HG02588 (cell line): ENCODE data around the gene KRT86.
"Not testable (repeated sequence)": the region's sequence is repeated elsewhere in the genome, so short reads cannot be mapped to it uniquely, and the experiment has no call there.

ENCODE experiments used
- ATAC-seq: cut with Tn5 transposase; IDR thresholded peaks from one replicate; pipeline ENCODE4 v1.9.1; 2021; ENCODE audit warnings: mild to moderate bottlenecking, moderate library complexity; ENCODE audit not compliant: unreplicated experiment

The KRT86 gene

DNA sequence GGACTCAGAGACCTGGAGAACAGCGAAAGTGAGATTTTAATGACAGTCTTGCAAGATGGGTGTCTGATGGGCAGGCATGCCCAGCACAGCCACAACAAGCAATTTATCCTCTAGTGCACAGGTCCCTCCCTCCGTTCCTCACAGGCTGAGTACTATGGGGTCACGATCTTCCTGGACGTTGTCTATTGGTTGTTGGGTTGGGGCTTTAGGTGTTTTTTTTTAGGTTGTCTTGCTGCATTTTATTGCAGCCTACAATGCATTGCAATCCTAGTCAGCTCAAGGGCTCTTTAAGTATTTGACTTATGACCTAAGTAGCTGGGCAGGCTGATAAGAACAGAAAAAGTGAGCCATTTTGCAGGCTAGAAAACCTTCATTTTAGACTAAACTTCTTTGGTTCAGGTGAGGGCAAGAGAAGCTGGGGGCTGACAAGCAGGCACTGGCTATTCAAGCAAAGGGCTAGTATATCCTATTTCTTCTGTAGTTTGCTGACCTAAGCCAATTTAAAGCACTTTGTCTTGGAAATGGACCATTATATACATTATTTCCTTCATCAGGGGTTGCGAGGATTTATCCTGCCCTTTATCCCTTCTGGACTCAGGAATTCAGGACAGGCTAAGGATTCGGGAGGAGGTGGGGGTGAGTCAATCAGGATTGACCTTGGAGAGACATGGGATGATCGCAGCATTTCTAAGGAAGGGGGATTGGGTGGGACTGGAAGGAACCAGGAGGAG, 35.4 kb upstream of the KRT86 start:
- ATAC-seq: no peak

DNA sequence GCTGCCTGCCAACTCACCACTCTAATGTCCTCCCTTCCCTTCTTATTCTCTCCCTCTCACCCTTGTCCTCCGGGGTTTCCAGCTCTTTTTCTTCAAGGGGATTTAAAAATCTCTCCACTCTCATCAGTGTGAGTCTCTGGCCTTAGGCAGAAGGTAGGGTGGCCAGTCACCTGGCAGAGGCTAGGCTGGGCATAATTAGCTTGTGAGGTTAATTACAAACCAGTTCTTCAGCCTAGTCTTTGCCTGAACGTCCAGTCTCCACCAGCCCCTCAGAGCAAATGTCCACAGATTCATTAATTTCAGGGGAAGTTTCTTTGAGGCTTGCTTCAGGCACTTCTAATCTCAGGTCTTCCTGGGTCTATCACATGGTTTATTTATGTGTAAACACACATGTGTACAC, 34.7 kb upstream of the KRT86 start:
- no peak for ATAC-seq

DNA sequence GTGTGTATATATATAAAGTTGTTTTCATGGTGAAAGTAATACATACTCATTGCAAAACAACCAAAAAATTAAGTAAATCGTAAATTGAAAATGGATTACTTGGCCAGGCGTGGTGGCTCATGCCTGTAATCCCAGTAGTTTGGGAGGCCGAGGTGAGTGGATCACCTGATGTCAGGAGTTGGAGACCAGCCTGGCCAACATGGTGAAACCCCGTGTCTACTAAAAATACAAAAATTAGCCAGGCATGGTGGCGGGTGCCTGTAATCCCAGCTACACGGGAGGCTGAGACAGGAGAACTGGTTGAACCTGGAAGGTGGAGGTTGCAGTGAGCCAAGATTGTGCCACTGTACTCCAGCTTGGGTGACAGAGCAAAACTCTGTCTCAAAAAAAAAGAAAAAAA, 34.2 kb upstream of the KRT86 start:
- ATAC-seq: not testable (repeated sequence)

DNA sequence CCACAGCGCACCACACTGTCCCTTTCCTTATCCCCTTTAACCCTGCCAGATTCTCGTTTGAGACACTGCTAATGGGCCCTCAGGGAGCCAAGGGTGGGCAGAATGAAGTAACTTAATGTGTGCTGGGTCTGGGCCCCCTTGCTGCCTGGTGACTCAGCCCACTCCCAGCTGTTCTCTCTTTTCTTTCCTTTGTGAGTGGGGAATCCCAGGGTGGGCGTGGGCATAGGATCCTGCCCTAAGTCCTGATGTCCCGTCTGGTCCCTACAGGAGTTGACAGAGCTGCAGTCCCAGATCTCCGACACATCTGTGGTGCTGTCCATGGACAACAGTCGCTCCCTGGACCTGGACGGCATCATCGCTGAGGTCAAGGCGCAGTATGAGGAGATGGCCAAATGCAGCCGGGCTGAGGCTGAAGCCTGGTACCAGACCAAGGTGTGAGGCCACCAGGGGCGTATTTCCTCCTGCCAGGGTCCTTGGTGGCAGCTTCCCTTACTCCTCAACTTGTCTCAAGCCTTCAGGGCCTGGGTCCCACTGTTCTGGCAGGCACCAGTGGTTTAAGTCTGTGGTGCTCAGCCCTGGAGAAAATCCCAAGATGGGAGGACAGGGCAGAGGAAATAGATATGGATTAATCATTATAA, 33.1 kb upstream of the KRT86 start:
- no peak for ATAC-seq

DNA sequence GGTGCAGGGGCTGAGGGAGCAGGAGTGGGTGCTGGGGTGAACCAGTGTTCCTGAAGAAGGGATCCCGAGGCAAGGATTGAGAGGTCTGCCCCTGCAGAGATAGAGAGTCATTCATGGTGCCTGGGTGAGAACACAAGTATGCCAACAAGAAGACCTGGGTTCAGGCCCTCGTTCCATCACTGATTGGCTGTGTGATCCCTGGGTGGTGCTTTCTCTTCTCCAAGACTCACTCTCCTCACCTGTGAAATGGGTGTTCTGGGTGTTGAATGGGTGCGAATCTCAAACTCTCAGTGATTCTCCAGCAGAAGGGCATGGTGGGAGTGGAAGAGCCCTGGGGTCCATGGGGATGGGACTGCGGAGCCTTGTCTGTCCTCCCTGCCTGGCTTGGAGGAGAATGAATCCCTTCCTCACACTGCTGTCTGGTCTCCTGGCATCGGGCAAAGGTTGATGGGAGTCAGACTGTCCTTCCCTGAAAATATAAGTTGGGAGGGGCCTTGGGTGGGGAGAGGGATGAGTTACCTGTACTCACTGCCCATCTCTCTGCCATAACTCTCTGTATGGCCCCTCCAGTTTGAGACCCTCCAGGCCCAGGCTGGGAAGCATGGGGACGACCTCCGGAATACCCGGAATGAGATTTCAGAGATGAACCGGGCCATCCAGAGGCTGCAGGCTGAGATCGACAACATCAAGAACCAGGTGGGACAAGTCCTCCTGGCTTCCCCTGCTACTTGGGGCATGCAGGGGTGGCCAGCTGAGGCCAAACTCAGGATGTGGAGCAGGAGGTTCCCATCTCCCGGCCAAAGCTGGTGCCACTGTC, 31.8 kb upstream of the KRT86 start:
- no peak for ATAC-seq

DNA sequence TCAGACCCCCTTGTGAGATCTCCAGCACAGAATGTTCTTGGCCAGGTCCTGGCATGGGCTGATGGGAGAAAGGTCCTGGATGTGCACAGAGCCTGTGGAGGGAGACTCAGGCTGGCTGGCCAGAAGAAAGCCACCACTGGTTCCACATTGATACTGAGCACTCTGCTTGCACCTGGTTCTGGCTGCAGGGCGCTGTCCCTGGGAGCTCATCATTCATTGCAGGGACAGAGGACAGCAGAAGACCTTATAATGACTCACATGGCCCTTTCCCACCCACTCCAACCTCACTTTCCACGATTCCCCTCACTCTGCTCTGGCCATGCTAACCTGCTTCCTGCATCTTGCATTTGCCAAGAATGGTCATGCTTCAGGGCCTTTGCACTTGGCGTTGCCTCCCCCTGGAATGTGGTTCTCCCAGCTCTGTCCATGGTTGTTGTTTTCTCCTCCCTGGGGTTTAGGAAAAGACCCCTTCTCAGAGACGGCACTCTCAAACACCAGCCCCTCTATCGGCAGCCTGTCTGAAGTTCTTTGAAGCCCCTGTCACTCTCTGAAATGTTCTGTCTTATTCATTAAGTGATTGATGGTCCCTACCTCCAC, 31.1 kb upstream of the KRT86 start:
- ATAC-seq: no peak

DNA sequence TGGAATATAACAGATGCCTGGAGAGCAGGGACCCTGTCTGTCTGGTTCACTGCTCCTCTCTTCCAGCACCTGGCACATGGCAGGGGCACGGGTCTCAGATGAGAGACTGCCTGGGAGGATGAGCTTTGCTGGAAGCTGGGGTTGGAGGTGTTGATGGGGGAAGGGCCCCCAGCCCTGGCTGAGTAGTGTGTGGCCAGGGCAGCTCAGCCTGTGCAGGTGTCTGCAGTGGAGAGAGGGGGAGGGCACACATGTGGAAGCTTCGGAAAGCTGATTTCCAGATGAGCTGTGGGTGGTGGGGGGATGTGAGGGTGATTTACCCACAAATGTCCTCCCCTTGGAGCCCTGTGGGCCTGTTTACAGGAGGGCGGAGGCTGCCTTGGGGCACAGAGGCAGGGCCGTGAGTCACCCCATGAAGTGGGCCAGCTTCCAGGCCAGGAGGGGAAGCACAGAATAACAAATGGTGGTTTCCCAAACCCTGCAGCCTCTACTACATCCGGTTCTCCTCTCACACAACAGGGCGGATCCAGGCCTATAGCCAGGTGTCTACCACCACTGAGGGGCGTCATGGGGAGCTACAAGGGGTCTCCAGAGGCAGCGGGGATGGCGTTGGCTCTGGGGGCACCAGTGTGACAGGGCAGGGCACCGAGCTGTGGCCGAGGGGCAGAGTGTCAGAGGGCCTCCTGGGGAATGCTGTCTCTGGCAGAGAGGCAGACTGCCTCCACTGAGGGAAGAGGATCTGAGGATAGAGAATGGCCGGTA, 30.4 kb upstream of the KRT86 start:
- peak; percentile 93 for ATAC-seq

DNA sequence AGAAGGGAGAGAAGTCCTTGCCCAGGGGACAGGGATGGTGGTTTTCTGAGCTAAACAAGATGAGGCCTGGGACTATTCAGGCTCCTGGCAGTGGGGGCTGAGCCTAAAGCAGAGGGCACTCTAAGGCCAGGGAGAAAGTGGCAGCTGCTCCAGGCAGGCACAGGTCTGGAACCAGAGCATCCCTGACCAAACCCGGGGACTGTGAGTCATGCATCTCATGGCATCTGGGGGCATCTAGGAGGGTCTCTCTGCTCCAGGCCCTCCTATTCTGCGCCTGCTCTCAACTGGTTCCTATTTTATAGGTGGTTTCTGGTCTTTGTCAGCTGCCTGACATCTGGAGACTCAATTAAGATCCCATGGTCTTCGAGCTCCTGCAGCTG, 29.8 kb upstream of the KRT86 start:
- ATAC-seq: no peak

DNA sequence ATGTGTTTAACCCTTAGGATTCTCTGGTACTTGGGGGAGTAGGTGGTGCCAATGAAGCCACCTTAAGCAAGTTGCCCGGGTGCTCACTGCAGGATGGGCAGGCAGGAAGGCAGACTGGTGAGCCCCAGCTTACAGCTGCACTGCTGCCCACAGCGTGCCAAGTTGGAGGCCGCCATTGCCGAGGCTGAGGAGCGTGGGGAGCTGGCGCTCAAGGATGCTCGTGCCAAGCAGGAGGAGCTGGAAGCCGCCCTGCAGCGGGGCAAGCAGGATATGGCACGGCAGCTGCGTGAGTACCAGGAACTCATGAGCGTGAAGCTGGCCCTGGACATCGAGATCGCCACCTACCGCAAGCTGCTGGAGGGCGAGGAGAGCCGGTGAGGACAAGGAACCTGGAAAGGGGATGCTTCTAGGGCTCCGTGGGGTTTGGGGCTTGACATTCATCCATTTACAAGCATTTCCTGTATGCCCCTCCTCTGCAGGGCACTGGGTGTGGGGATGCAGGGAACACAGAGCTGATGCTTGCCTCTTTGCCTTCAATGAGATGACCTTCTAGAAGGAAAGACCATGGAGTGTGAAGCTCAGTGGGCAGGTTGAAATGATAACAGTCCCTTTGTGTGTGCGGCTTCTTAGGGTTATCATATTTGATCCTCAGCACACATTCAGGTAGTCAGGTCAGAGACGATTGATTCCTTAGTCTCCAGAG, 29.0 kb upstream of the KRT86 start:
- ATAC-seq: no peak

DNA sequence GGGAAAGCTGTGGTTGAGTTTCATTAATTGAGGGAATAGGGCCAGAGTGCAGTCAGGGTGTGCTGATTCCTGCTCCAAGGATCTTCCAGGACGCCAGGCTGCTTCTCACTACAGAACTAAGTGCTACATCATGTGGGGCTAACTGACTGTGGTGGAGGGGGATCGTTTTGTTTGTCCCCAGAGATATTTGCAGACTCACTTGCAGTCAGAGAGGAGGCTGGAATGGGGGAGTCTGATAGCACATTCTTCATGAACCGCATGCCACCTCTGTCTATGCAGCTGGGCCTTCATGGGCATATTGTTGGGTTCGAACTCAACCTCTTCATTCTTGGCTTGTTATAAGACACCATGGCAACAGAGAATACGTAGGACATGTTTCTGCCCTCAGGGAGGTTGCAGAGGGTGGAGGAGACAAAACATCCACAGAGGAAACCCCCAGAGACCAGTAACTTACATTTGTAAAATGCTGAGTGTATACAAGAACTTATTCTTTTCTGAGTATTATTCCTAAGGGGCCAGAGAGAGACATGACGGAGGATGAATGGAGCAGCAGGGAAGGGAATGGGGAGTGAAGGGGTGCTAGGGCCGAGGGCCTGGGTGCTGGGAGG, 28.4 kb upstream of the KRT86 start:
- no peak for ATAC-seq

DNA sequence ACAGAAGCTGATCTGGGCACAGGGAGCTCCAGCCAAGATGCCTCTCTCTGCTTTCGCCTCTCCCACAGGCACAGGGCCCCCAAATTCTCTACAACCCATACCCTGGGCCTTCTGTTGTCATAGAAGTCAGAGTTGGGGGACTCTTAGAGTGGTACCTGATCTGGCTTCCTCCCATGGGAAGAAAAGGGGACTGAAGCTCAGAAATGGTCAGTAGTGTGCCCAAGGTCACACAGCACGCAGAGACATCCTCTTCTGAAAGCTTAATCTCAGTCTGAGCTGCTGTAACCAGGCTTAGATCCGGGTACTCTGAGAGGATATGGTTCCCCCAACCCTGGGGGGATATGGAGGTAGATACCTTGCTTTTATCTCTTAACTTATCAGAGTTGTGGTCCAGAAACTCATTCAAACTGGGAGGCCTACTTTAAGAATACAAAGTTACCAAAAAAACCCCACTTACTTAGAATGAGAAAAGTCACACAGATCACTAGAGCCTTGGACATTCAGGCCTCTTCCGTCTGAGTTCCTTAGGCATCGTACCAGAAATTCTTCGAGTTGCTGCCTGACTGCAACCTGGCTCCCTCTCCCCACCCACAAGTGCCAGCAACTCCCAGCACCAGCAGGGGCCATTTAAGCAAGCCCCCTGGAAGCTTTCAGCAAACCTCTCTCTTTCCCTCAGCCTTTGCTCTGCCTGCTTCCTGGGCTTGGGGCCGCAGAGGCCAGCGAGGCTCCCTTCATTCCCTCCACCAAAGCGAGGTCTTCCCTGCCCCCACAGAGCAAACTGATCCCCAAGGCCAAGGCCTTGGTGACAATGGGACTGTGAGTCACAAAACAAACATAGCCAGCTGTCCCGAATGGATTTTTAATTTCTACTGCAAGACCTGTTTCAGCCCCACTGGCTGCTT, 27.5 kb upstream of the KRT86 start:
- no peak for ATAC-seq

DNA sequence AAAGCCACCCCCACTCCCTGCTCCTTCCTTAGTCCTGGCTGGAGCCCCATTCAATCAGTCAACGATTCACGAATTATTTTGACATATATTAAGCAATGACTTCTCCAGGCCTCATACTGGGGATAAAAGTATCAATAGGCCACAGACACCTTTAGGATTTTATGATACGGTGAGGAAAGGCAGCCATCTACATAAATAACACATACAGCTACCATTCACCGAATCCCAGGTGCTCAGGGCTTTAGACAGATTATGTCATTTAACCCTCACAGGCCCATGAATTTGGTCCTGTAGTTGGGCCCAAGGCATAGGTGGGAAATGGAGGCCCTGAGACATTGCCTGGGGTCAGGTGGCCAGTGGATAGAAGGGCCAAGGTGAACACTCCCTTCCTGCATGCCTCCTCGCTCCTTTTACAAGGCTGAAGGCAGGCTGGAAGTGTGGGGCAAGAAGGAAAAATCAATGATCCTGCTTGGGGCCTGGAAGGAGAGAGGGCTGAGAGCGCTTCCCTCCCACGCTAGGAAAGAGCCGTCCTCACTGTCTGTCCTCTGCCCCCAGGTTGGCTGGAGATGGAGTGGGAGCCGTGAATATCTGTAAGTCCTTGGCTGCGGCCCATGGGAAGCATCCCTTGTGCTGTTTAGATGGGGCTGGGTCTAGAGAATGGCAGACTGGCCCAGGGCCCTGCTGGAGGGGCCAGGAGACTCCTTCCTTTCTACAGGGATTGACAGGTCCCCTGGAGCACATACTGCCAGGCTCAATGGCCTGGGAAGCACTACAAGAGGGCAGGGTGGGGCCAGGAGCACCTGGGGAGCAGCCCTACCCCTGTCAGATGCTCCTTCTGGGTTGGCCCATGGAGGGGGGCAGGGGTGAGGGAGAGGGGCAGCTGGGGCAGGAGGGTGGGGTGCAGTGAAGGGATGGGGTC, 26.6 kb upstream of the KRT86 start:
- ATAC-seq: no peak

DNA sequence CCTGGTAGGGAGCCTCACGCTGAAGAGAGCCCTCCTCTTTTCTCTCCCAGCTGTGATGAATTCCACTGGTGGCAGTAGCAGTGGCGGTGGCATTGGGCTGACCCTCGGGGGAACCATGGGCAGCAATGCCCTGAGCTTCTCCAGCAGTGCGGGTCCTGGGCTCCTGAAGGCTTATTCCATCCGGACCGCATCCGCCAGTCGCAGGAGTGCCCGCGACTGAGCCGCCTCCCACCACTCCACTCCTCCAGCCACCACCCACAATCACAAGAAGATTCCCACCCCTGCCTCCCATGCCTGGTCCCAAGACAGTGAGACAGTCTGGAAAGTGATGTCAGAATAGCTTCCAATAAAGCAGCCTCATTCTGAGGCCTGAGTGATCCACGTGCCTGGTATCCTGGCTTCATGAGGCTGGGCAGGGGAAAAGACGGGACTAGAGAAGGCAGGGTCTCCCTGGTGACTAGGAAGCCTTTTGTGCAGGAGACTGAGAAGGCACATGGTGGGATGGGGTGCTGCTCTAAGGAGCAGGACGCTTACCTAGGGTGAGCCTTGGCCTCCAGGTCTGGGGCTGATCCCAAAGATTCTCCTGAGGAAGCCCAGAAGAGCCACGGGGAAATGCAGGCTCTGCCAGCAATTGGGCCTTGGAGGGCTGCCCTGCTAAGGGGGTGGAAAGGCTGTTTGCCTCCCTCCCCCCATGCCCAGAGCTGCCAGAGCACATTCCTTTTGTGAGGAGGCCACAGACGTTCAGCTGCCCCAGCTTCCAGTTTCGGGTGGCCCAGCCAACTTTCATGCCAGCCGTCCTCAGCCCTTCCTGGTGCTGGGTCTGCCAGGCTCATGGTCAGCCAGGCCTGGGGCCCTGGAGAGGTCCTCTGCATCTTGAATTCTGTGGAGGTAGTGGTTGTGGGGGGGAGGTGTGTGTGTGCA, 25.6 kb upstream of the KRT86 start:
- no peak for ATAC-seq

DNA sequence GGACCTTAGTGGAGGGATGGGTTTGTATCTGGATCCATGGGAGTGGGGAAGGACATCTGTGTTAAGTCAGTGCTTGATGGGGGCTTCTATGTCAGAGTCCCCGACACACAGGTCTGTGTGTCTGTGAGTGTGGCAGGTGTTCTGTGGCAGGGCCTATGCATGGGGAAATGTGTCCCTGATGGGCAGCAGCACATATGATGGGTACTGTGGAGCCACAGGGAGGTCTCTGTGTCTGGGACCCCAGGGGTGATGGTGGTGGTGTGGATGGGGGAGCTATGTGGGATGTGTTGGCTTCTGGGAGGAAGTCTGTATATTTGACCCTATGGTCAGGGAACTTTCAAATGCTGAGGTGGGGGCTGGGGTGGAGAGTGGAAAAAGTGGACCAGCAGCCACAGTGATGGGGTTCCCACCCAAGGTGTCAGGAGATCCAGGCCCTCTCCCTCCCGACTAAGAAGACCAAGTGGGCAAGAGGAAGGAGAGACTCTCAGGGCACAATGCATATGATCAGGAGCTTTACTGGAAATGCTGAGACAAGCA, 24.9 kb upstream of the KRT86 start:
- ATAC-seq: no peak

DNA sequence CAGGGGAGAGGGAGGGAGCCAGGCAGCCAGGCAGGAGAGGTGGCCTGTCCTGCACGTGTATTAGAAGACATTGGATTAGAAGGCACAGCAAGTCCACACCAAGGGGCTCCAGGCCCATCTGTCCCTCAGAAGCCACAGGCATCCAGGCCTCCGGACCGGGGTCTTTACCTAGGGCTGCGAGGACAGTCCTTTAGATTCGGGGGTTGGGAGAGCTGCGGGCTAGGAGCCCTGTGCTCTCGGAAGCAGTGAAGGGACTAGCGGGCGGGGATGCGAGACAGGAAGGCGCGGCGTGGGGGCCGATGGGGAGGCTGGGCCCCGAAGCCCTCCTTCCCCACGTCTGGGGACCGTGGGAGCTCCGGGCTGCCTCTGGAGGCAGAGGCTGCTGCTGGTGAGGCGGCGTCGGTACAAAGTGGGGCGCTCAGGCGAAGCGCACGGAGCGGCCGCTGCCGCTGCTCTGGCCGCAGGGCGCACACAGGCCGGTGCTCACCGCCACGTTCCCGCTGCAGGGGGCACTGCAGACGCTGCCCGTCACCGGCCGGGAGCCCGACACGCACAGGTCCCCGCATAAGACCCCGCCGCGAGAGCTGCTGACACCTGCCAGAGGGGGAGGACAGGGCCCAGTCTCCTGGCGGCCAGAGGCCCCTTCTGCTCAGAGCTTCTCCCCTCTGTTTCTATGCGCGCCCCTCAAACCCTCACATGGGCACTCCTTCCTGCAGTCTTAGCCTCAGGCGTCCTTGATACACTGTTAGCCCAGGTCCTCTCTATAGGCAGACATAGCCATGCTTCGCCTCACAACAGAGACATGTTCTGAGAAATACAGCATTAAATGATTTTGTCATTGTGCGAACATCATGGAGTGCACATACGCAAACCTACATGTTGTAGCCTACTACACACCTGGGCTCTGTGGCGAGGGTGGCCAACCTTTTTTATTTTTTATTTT, 24.1 kb upstream of the KRT86 start:
- no peak for ATAC-seq
